ENCODE results near the gene OR4A16. TPM values are rescaled to one million over a fixed set of nuclear protein-coding genes. Genes with fewer than 3 reads are reported as not detected.

OR4A16 gene
- total and polyA plus RNA-seq, 2 experiments from 2014 or later, result not detected

DNA sequence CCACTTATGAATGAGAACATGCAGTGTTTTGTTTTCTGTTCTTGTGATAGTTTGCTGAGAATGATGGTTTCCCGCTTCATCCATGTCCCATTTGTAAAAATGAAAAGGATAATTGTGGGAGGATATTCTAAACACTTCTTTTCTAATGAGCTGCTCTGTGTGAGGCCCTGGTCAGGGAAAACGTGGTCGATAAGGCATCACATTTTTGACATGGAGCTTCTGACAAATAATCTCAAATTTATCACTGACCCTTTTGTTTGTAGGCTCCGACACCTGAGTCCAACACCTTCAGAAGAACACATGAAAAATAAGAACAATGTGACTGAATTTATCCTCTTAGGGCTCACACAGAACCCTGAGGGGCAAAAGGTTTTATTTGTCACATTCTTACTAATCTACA, 24.7 kb downstream of the OR4A16 start, which contains the start of gene OR4A15:
Gene OR4A15, plus strand, starts transcription at position 301 of the 400 bp plus-strand sequence. Its CDS starts 0 bp downstream, at position 301.
- H3K36me3 ChIP-seq (ENCODE audit: insufficient read depth), result peaks cover 8% of the 10 kb centered on the region
- H3F3A ChIP-seq (replicated peaks; ENCODE audit: low read depth), result no peaks in the 10 kb centered on the region
- Mint-ChIP-seq H3K9me3 (peaks cover 85% of the 10 kb centered on the region), H3K4me3 (no peak within 1 kb of the TSS), H3K4me1 (no peaks in the 10 kb centered on the region), H3K27ac (no peak within 1 kb of the TSS), H3K36me3 (ENCODE audit: low read depth) (peaks cover 29% of the 10 kb centered on the region), H3K27me3 (ENCODE audit: insufficient read depth, low read depth, poor library complexity) (no peaks in the 10 kb centered on the region)
- no peaks in the 10 kb centered on the region for H3K9me2 ChIP-seq (ENCODE audit: insufficient read depth)
- H4K20me1 ChIP-seq (replicated peaks; ENCODE audit: insufficient read depth), result no peaks in the 10 kb centered on the region
- no peak within 1 kb of the TSS for H3K4me2 ChIP-seq
- ATAC-seq (no peak), DNase-seq (ENCODE audit: low spot score) (no peak)
- H3K4me1 ChIP-seq (ENCODE audit: insufficient read depth), result no peaks in the 10 kb centered on the region
- no peak within 1 kb of the TSS for H3K4me3 ChIP-seq
- TF ChIP-seq JUNB (IDR thresholded peaks at IDR 0.05; ENCODE audit: unreplicated experiment), result no peak
- TF ChIP-seq NANOG (IDR thresholded peaks at IDR 0.05; ENCODE audit: borderline replicate concordance), result no peak
- no peak within 1 kb of the TSS for H2AFZ ChIP-seq
- no peak within 1 kb of the TSS for H3K27ac ChIP-seq (ENCODE audit: low read depth)
- H3K79me2 ChIP-seq (replicated peaks; ENCODE audit: insufficient read depth), result no peaks in the 10 kb centered on the region
- H3K27me3 ChIP-seq (ENCODE audit: insufficient read depth), result no peaks in the 10 kb centered on the region

Other genes with a start within 250 kb of the OR4A16 start
- gene TRIM48, start 81.0 kb upstream of the OR4A16 start, total RNA-seq (2014; rRNA removed; shearing (Covaris generic)), result not detected in 2 replicates
- not detected in 2 replicates for gene TRIM48, start 81.0 kb upstream of the OR4A16 start, polyA plus RNA-seq (2016; fragmentation: Nextera tagmentation; extraction: Ambion mirVana)
- not detected in 2 replicates for gene OR4A15, start 24.8 kb downstream of the OR4A16 start, total RNA-seq (2014; rRNA removed; shearing (Covaris generic))
- gene OR4A15, start 24.8 kb downstream of the OR4A16 start, polyA plus RNA-seq (2016; fragmentation: Nextera tagmentation; extraction: Ambion mirVana), result not detected in 2 replicates
- gene OR4C15, start 211.3 kb downstream of the OR4A16 start, total RNA-seq (2014; rRNA removed; shearing (Covaris generic)), result not detected in 2 replicates
- gene OR4C15, start 211.3 kb downstream of the OR4A16 start, polyA plus RNA-seq (2016; fragmentation: Nextera tagmentation; extraction: Ambion mirVana), result not detected in 2 replicates
- gene OR4C16, start 228.9 kb downstream of the OR4A16 start, total RNA-seq (2014; rRNA removed; shearing (Covaris generic)), result not detected in 2 replicates
- gene OR4C16, start 228.9 kb downstream of the OR4A16 start, polyA plus RNA-seq (2016; fragmentation: Nextera tagmentation; extraction: Ambion mirVana), result not detected in 2 replicates